Chondrocyte (in vitro differentiated cells): ENCODE data around the gene INS. TPM values are rescaled to one million over a fixed set of nuclear protein-coding genes. Genes with fewer than 3 reads are reported as not detected.
A peak's percentile ranks its signal among the peaks of the same experiment; 100 is the strongest.

Experiments used
- DNase-seq: peaks from one replicate; pipeline ENCODE4 v3.0.0; 2021; ENCODE audit warnings: mixed read lengths, low spot score
- H3K27ac Mint-ChIP-seq: one replicate; pipeline ENCODE4 v1.8.0; 2021; ENCODE audit warnings: mild to moderate bottlenecking, moderate library complexity, mixed read lengths; ENCODE audit not compliant: unreplicated experiment
- H3K27me3 Mint-ChIP-seq: 2 replicates; pipeline ENCODE4 v1.8.0; 2021; ENCODE audit warnings: low read depth, mixed read lengths
- H3K36me3 Mint-ChIP-seq: 2 replicates; pipeline ENCODE4 v1.8.0; 2021; ENCODE audit warnings: low read depth, mixed read lengths
- H3K4me1 Mint-ChIP-seq: 2 replicates; pipeline ENCODE4 v1.8.0; 2021; ENCODE audit warnings: low read depth, mild to moderate bottlenecking, mixed read lengths
- H3K4me3 Mint-ChIP-seq: one replicate; pipeline ENCODE4 v1.8.0; 2021; ENCODE audit warnings: mild to moderate bottlenecking, moderate library complexity, mixed read lengths; ENCODE audit not compliant: unreplicated experiment
- H3K9me3 Mint-ChIP-seq: 2 replicates; pipeline ENCODE4 v1.8.0; 2021; ENCODE audit warnings: low read depth, mixed read lengths
- CTCF ChIP-seq: fragments of 200-600 bp; sonication (generic); IDR thresholded peaks from 2 replicates; pipeline ENCODE4 v1.5.0; 2021; ENCODE audit warnings: antibody characterized with exemption, mild to moderate bottlenecking, moderate library complexity
- total RNA-seq: library from RNA; stranded (reverse); gene quantifications from 3 replicates; pipeline ENCODE4 v1.2.1, GENCODE V29; 2021

INS gene
- total RNA-seq, 1 donor from 2014 or later = not detected

- DNase-seq = no peak
- no peaks in the 10 kb centered on the region for H3K27me3 Mint-ChIP-seq
- no peaks in the 10 kb centered on the region for H3K4me1 Mint-ChIP-seq
- H3K36me3 Mint-ChIP-seq = no peaks in the 10 kb centered on the region
- TF ChIP-seq CTCF = no peak
- H3K4me3 Mint-ChIP-seq = no peak overlapping the region
- no peak overlapping the region for H3K27ac Mint-ChIP-seq
- H3K9me3 Mint-ChIP-seq = no peaks in the 10 kb centered on the region
Observed at GRCh38 chr11:2158296-2158737, 2.7 kb downstream of the INS start.

GRCh38 chr11:2157294-2158040, 3.5 kb downstream of the INS start:
- Mint-ChIP-seq H3K36me3 (no peaks in the 10 kb centered on the region), H3K9me3 (no peaks in the 10 kb centered on the region), H3K27ac (no peak overlapping the region), H3K4me1 (no peaks in the 10 kb centered on the region), H3K4me3 (no peak overlapping the region), H3K27me3 (no peaks in the 10 kb centered on the region)
- no peak for TF ChIP-seq CTCF
- no peak for DNase-seq

GRCh38 chr11:2156416-2157182, 4.4 kb downstream of the INS start:
- Mint-ChIP-seq H3K9me3 (no peaks in the 10 kb centered on the region), H3K27me3 (no peaks in the 10 kb centered on the region), H3K27ac (no peak overlapping the region), H3K4me1 (peaks cover 4% of the 10 kb centered on the region), H3K4me3 (no peak overlapping the region), H3K36me3 (no peaks in the 10 kb centered on the region)
- peak; percentile 90 for TF ChIP-seq CTCF
- no peak for DNase-seq

- H3K36me3 Mint-ChIP-seq = no peaks in the 10 kb centered on the region
- TF ChIP-seq CTCF = no peak
Observed at GRCh38 chr11:2155511-2155910, 5.5 kb downstream of the INS start.

GRCh38 chr11:2154889-2155288, 6.1 kb downstream of the INS start:
- Mint-ChIP-seq H3K9me3 (no peaks in the 10 kb centered on the region), H3K4me3 (no peak overlapping the region), H3K36me3 (no peaks in the 10 kb centered on the region), H3K4me1 (peaks cover 12% of the 10 kb centered on the region), H3K27ac (no peak overlapping the region), H3K27me3 (peaks cover 8% of the 10 kb centered on the region)
- no peak for TF ChIP-seq CTCF
- no peak for DNase-seq

More at GRCh38 chr11:2155511-2155910, 5.5 kb downstream of the INS start:
- no peak overlapping the region for H3K4me3 Mint-ChIP-seq
- no peak for DNase-seq
- peaks cover 4% of the 10 kb centered on the region for H3K27me3 Mint-ChIP-seq
- no peak overlapping the region for H3K27ac Mint-ChIP-seq
- peaks cover 6% of the 10 kb centered on the region for H3K4me1 Mint-ChIP-seq
- no peaks in the 10 kb centered on the region for H3K9me3 Mint-ChIP-seq
